AG04450 (cell line): Measurements from ENCODE around the gene PTPN20. TPM values are rescaled to one million over a fixed set of nuclear protein-coding genes. Genes with fewer than 3 reads are reported as not detected.

Experiments
- CTCF ChIA-PET: fragments of 300-600, 350-600 bp; formaldehyde crosslinking; extraction: SDS; loops from one replicate; lab custom pipeline; 2022; ENCODE audit warnings: antibody characterized with exemption, inconsistent platforms; lab: Charles Lee
- POLR2A ChIA-PET: fragments of 350-600 bp; formaldehyde crosslinking; extraction: SDS; loops from one replicate; lab custom pipeline; 2021; ENCODE audit warnings: antibody characterized with exemption, inconsistent platforms; lab: Yijun Ruan, JAX
- DNase-seq: peaks from one replicate; pipeline ENCODE4 v3.0.0-alpha.2; 2011; ENCODE audit warnings: low read depth, low spot score
- H3K27ac ChIP-seq: one replicate; pipeline ENCODE4 v1.5.1; 2012; ENCODE audit warnings: low read depth, low read length, control low read depth
- H3K27me3 ChIP-seq: one replicate; pipeline ENCODE4 v1.6.0; 2012; ENCODE audit warnings: low read length; ENCODE audit not compliant: control insufficient read depth, insufficient read depth
- H3K4me3 ChIP-seq: 2 replicates; pipeline ENCODE4 v1.5.1; 2011; ENCODE audit warnings: mild to moderate bottlenecking, low read depth, low read length, control low read depth
- H3K9me3 ChIP-seq: 2 replicates; pipeline ENCODE4 v1.5.1; 2012; ENCODE audit warnings: low read length; ENCODE audit not compliant: control insufficient read depth, insufficient read depth
- CTCF ChIP-seq: IDR thresholded peaks from 2 replicates; pipeline ENCODE4 v1.5.1; 2011; ENCODE audit warnings: low read depth, low read length, control low read depth, inconsistent platforms
- polyA plus RNA-seq: library from polyadenylated mRNA; depleted of rRNA; stranded (reverse); fragments of >200 nt; gene quantifications from 2 replicates; pipeline ENCODE4 v1.2.3, GENCODE V29; 2011

PTPN20 gene
- polyA plus RNA-seq, 1 experiment, result not detected

GRCh38 chr10:47035171-47035818 lies 124.1 kb downstream of the PTPN20 start:
- CTCF ChIA-PET, result interaction anchor here (1.4 kb wide), 1 partner anchor 13 kb away, joined by 3 read pairs; no protein-coding TSS in a partner anchor
- no peak for DNase-seq
- TF ChIP-seq CTCF, result no peak
- POLR2A ChIA-PET, result no interaction called here
- Histone ChIP-seq H3K9me3 (no peaks in the 10 kb centered on the region; the same call in 1 of the 2 replicates), H3K4me3 (no peak overlapping the region), H3K27me3 (peaks cover 12% of the 10 kb centered on the region), H3K27ac (no peak overlapping the region)

GRCh38 chr10:47035819-47036337 lies 124.7 kb downstream of the PTPN20 start:
- CTCF ChIA-PET, result interaction anchor here (1.4 kb wide), 1 partner anchor 12 kb away, joined by 4 read pairs; no protein-coding TSS in a partner anchor
- no peak for DNase-seq
- H3K9me3 ChIP-seq, result no peaks in the 10 kb centered on the region; the same call in 1 of the 2 replicates
- no peak overlapping the region for H3K4me3 ChIP-seq
- no peak for TF ChIP-seq CTCF
- peaks cover 12% of the 10 kb centered on the region for H3K27me3 ChIP-seq
- POLR2A ChIA-PET, result no interaction called here
- H3K27ac ChIP-seq, result no peak overlapping the region

GRCh38 chr10:47036771-47037170 lies 125.5 kb downstream of the PTPN20 start:
- CTCF ChIA-PET, result interaction anchor here (0.7 to 5.4 kb wide), 3 partner anchors 11 to 276 kb away, joined by 3 to 25 read pairs (median 4); no protein-coding TSS in a partner anchor
- Histone ChIP-seq H3K27me3 (peaks cover 13% of the 10 kb centered on the region), H3K4me3 (no peak overlapping the region), H3K9me3 (no peaks in the 10 kb centered on the region; the same call in 1 of the 2 replicates), H3K27ac (no peak overlapping the region)
- POLR2A ChIA-PET, result no interaction called here
- DNase-seq, result no peak
- TF ChIP-seq CTCF, result no peak

GRCh38 chr10:47037654-47038425 lies 126.6 kb downstream of the PTPN20 start:
- ChIA-PET POLR2A (no interaction called here), CTCF (interaction anchor here (0.7 to 5.4 kb wide), 3 partner anchors 13 to 275 kb away, joined by 3 to 25 read pairs (median 9); no protein-coding TSS in a partner anchor)
- no peak for DNase-seq
- TF ChIP-seq CTCF, result no peak
- H3K4me3 ChIP-seq, result no peak overlapping the region
- no peak overlapping the region for H3K27ac ChIP-seq
- H3K27me3 ChIP-seq, result peaks cover 14% of the 10 kb centered on the region
- no peaks in the 10 kb centered on the region; the same call in 1 of the 2 replicates for H3K9me3 ChIP-seq
